AG09319 (cell line): ENCODE data around the gene CUL5.

Source experiments
- DNase-seq: peaks from one replicate; pipeline ENCODE4 v3.0.0-alpha.2; 2010; ENCODE audit warnings: low read depth; ENCODE audit errors: extremely low read depth
- TF ChIP-seq, protein P1 (sequence below): IDR thresholded peaks from 2 replicates; pipeline ENCODE4 v1.5.1; 2011; ENCODE audit warnings: low read depth, mild to moderate bottlenecking, inconsistent platforms, low read length, moderate library complexity

Gene CUL5

DNA sequence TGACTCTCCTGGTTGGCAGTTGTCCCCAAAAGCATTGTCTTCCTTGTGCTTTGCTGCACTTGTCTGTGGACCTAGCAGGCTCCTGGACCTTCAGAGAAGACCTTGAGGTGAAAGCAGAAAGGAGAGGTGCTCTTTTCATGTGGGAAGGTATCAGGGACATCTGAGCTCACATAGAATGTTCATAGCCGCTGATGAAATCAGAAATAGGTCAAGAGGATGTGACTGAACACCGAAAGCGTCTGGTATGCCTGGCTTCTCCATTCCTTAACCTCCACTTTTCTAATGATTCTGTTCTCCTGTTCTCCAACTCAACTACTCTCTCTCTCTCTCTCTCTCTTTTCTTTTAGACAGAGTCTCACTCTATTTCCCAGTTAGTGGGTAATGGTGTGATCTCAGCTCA, 6.2 kb upstream of the CUL5 start:
- TF ChIP-seq, protein P1, sequence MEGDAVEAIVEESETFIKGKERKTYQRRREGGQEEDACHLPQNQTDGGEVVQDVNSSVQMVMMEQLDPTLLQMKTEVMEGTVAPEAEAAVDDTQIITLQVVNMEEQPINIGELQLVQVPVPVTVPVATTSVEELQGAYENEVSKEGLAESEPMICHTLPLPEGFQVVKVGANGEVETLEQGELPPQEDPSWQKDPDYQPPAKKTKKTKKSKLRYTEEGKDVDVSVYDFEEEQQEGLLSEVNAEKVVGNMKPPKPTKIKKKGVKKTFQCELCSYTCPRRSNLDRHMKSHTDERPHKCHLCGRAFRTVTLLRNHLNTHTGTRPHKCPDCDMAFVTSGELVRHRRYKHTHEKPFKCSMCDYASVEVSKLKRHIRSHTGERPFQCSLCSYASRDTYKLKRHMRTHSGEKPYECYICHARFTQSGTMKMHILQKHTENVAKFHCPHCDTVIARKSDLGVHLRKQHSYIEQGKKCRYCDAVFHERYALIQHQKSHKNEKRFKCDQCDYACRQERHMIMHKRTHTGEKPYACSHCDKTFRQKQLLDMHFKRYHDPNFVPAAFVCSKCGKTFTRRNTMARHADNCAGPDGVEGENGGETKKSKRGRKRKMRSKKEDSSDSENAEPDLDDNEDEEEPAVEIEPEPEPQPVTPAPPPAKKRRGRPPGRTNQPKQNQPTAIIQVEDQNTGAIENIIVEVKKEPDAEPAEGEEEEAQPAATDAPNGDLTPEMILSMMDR: no peak
- no peak for DNase-seq

DNA sequence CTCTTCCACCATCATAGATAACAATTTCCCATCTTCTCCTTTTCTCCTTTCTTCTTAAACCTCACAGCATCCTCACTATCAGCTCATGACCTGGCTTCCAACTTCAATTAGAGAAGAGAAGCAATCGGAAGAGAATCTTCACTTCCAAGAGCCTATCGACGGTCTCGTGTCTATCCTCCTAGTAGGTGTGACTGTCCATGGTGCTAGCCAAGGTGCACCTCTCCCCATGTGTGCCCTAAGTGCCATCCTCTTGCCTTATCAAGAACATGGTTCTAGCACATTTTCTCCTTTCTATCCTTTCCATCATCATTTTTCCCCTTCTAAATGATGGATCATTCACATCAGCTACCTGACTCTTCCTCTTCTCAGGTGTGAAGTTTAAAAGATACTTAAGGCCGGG, 5.1 kb upstream of the CUL5 start:
- TF ChIP-seq, protein P1: no peak
- no peak for DNase-seq

DNA sequence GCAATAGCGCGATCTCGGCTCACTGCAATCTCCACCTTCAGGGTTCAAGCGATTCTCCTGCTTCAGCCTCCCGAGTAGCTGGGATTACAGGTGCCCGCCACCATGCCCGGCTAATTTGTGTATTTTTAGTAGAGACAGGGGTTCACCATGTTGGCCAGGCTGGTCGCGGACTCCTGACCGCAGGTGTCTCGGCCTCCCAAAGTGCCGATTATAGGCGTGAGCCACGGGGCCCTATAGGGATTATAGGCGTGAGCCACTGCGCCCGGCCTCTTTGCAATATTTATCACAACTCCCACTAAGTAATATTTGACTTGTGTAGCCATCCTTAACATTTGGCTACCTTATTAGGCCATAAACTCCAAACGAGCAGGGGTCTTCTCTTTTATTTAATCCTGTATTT, 879 bp upstream of the CUL5 start:
- no peak for DNase-seq
- TF ChIP-seq, protein P1: no peak

DNA sequence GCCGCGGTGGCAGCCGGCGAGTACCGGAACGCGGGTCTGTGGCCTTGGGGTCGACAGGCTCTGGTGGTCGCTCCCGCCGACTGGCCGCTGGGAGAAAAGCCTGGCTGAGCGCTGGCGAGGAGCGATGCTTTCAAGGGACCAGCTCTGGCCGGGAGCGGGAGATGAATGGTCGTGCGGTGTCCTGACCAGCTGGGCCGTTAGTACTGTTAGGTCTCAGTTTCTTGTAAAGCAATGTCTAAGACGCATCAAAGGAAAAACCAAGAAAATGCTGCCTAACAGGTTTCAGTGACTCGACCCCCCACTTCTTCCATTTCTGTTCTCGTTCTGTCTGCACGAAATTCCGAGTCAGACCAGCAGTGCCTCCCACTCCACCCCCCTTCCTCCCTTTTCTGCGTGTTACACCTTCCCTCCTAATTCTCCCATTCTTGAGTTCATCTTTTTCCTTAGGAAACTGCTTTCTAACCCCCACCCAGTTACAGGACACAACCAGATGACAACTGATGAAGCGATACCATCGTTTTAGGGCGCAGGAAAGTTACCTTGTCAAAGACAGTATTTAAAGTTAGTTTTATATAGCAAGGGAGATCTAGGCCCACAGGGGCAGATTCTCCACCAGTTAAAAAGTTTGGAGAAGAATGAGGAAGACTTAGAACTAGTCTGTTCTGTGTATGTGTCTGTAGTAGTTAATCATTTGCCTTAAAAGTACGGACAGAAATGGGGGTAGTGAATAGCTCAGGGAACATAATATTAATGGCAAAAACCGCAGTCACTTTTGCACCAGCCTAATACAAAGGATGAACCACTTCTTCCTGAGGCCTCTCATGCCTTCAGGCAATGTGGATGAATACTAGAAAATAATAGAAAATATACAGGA, 1.0 kb downstream of the CUL5 start:
- no peak for DNase-seq
- TF ChIP-seq, protein P1: no peak

DNA sequence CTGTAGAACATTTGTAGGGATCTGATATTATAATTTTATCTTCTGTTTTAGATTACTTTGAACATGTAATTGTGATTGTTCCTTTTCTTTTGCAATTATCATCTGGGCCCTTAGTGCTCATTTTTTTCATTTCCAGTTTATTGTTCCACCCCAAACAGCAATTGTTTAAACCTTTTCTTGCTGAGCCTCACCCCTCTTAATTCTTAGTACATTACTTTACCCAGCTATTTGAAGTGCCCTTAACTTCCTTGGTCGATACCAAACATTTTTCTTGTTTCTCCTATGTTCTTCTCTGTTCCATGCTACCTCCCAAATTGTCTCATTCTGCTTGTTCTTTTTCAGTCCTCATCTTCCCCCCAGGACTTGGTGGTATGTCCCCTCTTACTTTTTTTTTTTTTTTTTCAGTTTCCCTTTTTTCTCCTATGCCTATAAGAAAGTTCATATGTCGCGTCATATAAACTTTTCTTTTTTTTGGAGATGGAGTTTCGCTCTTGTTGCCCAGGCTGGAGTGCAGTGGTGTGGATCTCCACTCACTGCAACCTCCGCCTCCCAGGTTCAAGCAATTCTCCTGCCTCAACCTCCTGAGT, 3.5 kb downstream of the CUL5 start:
- TF ChIP-seq, protein P1: no peak
- no peak for DNase-seq

DNA sequence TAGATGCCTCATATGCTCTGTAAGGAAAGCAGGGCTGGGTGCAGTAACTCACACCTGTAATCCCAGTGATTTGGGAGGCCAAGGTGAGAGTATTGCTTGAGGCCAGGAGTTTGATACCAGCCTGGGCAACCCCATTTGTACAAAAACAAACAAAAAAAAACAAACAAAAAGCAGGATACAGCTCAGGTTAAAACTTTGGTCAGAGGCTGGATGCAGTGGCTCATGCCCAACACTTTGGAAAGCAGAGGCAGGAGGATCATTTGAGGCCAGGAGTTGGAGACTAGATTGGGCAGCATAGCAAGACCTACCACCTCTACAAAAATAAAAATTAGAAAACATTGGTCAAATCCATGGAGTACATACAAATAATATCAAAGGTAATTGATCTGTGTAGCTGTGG, 7.9 kb downstream of the CUL5 start:
- TF ChIP-seq, protein P1: no peak
- DNase-seq: no peak

DNA sequence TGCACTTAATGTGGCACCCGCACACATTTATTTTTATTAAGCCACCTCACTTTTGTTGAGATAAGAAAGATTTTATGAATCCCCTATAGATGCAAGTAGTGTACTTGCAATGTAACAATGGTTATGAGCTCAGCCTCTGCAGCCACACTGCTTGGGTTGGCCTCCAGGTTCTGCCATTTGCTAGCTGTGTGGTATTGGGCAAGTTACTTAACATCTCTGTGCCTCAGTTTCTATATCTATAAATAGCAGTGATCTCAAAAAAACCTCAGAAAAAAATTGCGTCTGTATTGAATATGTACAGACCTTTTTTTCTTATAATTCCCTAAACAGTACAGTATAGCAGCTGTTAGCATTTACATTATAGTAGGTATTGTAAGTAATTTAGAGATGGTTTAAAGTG, 10.0 kb downstream of the CUL5 start:
- DNase-seq: no peak
- TF ChIP-seq, protein P1: no peak
